Common myeloid progenitor, CD34-positive (primary cell): Measurements from ENCODE around the gene LCN10.

Experiments
- CTCF ChIA-PET: fragments of 350-600 bp; sonication (Branson Sonifier 250); formaldehyde crosslinking; loops from one replicate; lab custom pipeline; 2021; ENCODE audit warnings: antibody characterized with exemption; lab: Charles Lee
- POLR2A ChIA-PET: fragments of 350-600 bp; sonication (Branson Sonifier 250); formaldehyde crosslinking; loops from one replicate; lab custom pipeline; 2021; ENCODE audit warnings: antibody characterized with exemption; lab: Charles Lee
- DNase-seq, 3 donors: peaks; one replicate each; pipeline versions ENCODE4 v3.0.0 to v3.0.0-alpha.2; 2013
- H3K27ac ChIP-seq, 2 experiments: 1 replicate in 1 of 2; 2 replicates in 1 of 2; pipeline ENCODE4 v1.7.0; 2013; ENCODE audit warnings: inconsistent platforms in 2 of 2, low read length in 2 of 2, mild to moderate bottlenecking in 2 of 2, low read depth in 1 of 2, moderate library complexity in 1 of 2; ENCODE audit not compliant: severe bottlenecking in 2 of 2, insufficient read depth in 1 of 2, poor library complexity in 1 of 2
- H3K27me3 ChIP-seq, 5 experiments: replicated peaks in 2 of 5; 1 replicate in 3 of 5; 2 replicates in 2 of 5; pipeline versions ENCODE4 v1.6.1 to v1.7.0; 2013; ENCODE audit warnings: low read length in 4 of 5, mild to moderate bottlenecking in 2 of 5, moderate library complexity in 2 of 5, inconsistent platforms in 1 of 5; ENCODE audit not compliant: insufficient read depth in 5 of 5, control insufficient read depth in 4 of 5
- H3K36me3 ChIP-seq, 4 experiments: 1 replicate in 2 of 4; 2 replicates in 2 of 4; pipeline versions ENCODE4 v1.6.1 to v1.7.0; 2013; ENCODE audit warnings: low read length in 3 of 4, control low read depth in 1 of 4, mild to moderate bottlenecking in 1 of 4; ENCODE audit not compliant: control insufficient read depth in 4 of 4, insufficient read depth in 4 of 4
- H3K4me1 ChIP-seq, 4 experiments: 1 replicate in 3 of 4; 2 replicates in 1 of 4; pipeline versions ENCODE4 v1.6.1 to v1.7.1; 2013; ENCODE audit warnings: low read length in 3 of 4, mild to moderate bottlenecking in 3 of 4, control low read depth in 1 of 4, inconsistent platforms in 1 of 4, moderate library complexity in 1 of 4; ENCODE audit not compliant: control insufficient read depth in 4 of 4, insufficient read depth in 4 of 4; ENCODE audit errors: control extremely low read depth in 1 of 4
- H3K4me3 ChIP-seq, 7 experiments: 1 replicate in 4 of 7; 2 replicates in 3 of 7; pipeline versions ENCODE4 v1.5.1 to v1.7.0; 2013; ENCODE audit warnings: mild to moderate bottlenecking in 7 of 7, low read length in 6 of 7, moderate library complexity in 6 of 7, inconsistent platforms in 2 of 7, low read depth in 2 of 7, control low read depth in 1 of 7; ENCODE audit not compliant: insufficient read depth in 4 of 7, control insufficient read depth in 1 of 7; ENCODE audit errors: extremely low read depth in 1 of 7
- H3K9me3 ChIP-seq, 5 experiments: 1 replicate in 4 of 5; 2 replicates in 1 of 5; pipeline versions ENCODE4 v1.6.1 to v1.7.1; 2013; ENCODE audit warnings: low read length in 4 of 5, mild to moderate bottlenecking in 2 of 5, inconsistent platforms in 1 of 5, low read depth in 1 of 5, moderate library complexity in 1 of 5; ENCODE audit not compliant: control insufficient read depth in 4 of 5, insufficient read depth in 2 of 5; ENCODE audit errors: control extremely low read depth in 1 of 5
- WGBS: methylation state at CpG from one replicate; pipeline ENCODE4 v1.1.5; 2013; ENCODE audit not compliant: insufficient coverage; 5-methylcytosine and 5-hydroxymethylcytosine counted together

LCN10 gene

DNA sequence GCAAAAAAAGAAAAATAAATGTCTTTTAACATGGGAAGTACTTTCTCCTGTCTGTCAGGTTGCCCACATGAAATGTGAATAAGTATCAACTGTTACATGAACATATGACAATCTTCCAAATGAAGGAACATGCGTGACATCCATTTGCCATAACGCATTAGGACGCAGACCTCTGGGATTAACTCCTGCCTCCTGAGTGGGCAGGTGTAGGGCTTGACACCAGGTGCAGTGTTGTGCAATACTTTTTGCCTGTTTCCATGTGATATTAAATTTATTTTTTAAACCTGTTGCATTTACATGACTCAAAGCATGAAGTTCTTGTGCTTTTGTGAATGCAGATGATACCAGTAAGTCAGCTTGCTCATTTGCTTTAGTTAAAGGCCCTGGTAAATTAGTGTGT, 39.7 kb upstream of the LCN10 start:
- WGBS = no CpG with 5 or more reads among the region's 3 CpGs
- Histone ChIP-seq H3K4me3 (no peak overlapping the region), H3K27me3 (no peaks in the 10 kb centered on the region), H3K36me3 (no peaks in the 10 kb centered on the region), H3K9me3 (no peaks in the 10 kb centered on the region), H3K27ac (no peak overlapping the region), H3K4me1 (peaks cover 0 to 9% (median 2%) of the 10 kb centered on the region in 4 experiments)
- ChIA-PET CTCF (interaction anchor here (8.3 kb wide), 1 partner anchor 12 kb away, joined by 75 read pairs; no protein-coding TSS in a partner anchor), POLR2A (interaction anchor here (1.0 kb wide), 1 partner anchor 458 kb away, joined by 3 read pairs; the partner anchor contains the start of gene TUBB4B)
- no peak for DNase-seq

DNA sequence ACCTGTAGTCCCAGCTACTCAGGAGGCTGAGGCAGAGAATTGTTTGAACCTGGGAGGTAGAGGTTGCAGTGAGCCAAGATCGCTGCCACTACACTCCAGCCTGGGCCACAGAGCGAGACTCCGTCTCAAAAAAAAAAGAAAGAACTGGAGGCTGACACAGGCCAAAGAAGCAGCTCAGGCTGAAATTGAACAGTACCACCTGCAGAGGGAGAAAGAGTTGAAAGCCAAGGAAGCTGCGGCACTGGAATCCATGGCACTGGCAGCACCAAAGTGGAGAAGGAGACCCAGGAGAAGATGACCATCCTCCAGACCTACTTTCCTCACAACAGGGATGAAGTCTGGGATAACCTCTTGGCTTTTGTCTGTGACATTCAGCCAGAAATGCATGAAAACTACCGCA, 37.1 kb upstream of the LCN10 start:
- CTCF ChIA-PET = interaction anchor here (1.5 to 3.7 kb wide), 3 partner anchors 9 to 13 kb away, joined by 6 to 26 read pairs (median 14); no protein-coding TSS in a partner anchor
- POLR2A ChIA-PET = no interaction called here
- Histone ChIP-seq H3K36me3 (no peaks in the 10 kb centered on the region), H3K9me3 (no peaks in the 10 kb centered on the region), H3K27me3 (no peaks in the 10 kb centered on the region), H3K4me3 (no peak overlapping the region), H3K27ac (no peak overlapping the region), H3K4me1 (peaks cover 0 to 5% (median 2%) of the 10 kb centered on the region in 4 experiments)
- WGBS = 100% methylated on average over 4 of the region's 5 CpGs
- DNase-seq = no peak

GRCh38 chr9:136777359-136777758, 34.6 kb upstream of the LCN10 start:
- ChIA-PET CTCF (interaction anchor here (0.9 to 3.7 kb wide), 9 partner anchors 9 to 26 kb away, joined by 3 to 26 read pairs (median 10); partner anchors contain the start of gene LCN15), POLR2A (no interaction called here)
- no peak for DNase-seq
- Histone ChIP-seq H3K9me3 (peaks cover 0 to 4% (median 0%) of the 10 kb centered on the region in 5 experiments), H3K27ac (no peak overlapping the region), H3K4me3 (no peak overlapping the region), H3K27me3 (no peaks in the 10 kb centered on the region), H3K4me1 (peaks cover 0 to 4% (median 4%) of the 10 kb centered on the region in 4 experiments), H3K36me3 (no peaks in the 10 kb centered on the region)
- 97% methylated on average over 13 of the region's 14 CpGs for WGBS

GRCh38 chr9:136776947-136777346, 34.2 kb upstream of the LCN10 start:
- 94% methylated on average over 7 of the region's 7 CpGs for WGBS
- Histone ChIP-seq H3K4me1 (peaks cover 0 to 4% (median 4%) of the 10 kb centered on the region in 4 experiments), H3K27ac (no peak overlapping the region), H3K27me3 (no peaks in the 10 kb centered on the region), H3K9me3 (peaks cover 0 to 4% (median 0%) of the 10 kb centered on the region in 5 experiments), H3K4me3 (no peak overlapping the region), H3K36me3 (no peaks in the 10 kb centered on the region)
- CTCF ChIA-PET = interaction anchor here (0.6 to 3.7 kb wide), 8 partner anchors 8 to 223 kb away, joined by 3 to 26 read pairs (median 10); partner anchors contain the start of gene LCN15
- POLR2A ChIA-PET = no interaction called here
- no peak for DNase-seq

DNA sequence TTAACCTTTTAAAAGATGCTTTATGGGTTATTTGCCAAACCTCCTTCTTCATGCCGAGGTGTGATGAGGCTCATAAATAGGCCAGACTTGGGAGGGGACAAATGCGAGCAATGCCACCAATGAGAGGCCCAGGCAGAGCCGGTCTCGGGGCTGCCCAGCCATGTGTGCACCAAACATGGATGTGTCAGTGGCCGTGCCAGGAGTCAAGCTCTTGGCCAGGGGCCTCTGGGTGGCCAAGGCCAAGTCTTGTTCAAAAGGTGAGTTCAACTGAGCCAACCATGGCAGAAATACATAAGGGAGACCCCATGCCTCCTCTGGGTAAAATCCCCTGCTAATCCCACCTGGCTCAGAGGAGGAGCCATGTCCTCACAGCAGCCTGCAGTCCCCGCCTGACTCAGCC, 32.5 kb upstream of the LCN10 start:
- Histone ChIP-seq H3K27ac (no peak overlapping the region), H3K4me1 (peaks cover 0 to 4% (median 4%) of the 10 kb centered on the region in 4 experiments), H3K4me3 (no peak overlapping the region), H3K36me3 (no peaks in the 10 kb centered on the region), H3K9me3 (peaks cover 0 to 4% (median 0%) of the 10 kb centered on the region in 5 experiments), H3K27me3 (no peaks in the 10 kb centered on the region)
- DNase-seq = no peak
- ChIA-PET CTCF (interaction anchor here (1.1 to 10.8 kb wide), 3 partner anchors 9 to 18 kb away, joined by 3 to 75 read pairs (median 4); no protein-coding TSS in a partner anchor), POLR2A (no interaction called here)
- WGBS = 97% methylated on average over 6 of the region's 6 CpGs

DNA sequence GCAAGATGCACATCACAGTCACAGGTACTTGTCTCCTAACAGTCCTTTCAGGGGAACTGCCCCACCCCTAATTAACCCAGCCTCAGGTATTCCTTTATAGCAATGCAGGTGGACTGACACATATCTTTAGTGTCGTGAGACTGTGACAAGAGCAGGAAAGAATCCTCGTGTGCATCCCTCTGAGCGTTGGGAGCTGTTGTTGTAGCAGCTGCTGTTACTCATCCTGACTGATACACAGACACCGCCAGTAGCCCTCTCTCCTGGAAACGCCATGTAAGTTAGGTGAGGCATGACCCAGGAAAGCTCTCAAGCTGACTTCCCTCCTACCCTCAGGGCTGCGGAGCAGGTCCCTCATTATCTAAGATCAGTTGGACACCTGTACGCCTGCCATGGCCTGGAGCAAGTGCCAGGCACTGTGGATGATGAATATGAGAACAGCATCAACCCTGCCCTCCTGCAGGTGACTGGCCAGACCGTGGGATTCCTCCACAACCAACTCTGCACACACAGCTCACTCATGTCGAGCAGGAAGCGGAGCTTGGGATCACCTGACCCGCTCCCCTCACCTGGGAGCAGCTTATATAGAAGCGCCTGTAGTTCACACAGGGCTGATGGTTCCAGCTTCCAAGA, 31.8 kb upstream of the LCN10 start:
- Histone ChIP-seq H3K9me3 (peaks cover 0 to 4% (median 0%) of the 10 kb centered on the region in 5 experiments), H3K4me1 (peaks cover 0 to 8% (median 5%) of the 10 kb centered on the region in 4 experiments), H3K36me3 (no peaks in the 10 kb centered on the region), H3K4me3 (no peak overlapping the region), H3K27me3 (no peaks in the 10 kb centered on the region), H3K27ac (no peak overlapping the region)
- no peak for DNase-seq
- CTCF ChIA-PET = interaction anchor here (0.5 to 10.8 kb wide), 5 partner anchors 8 to 27 kb away, joined by 3 to 75 read pairs (median 3); no protein-coding TSS in a partner anchor
- 98% methylated on average over 6 of the region's 12 CpGs for WGBS
- POLR2A ChIA-PET = no interaction called here
